HG03045 (cell line): ENCODE results near the gene RHEX.
"Not testable (repeated sequence)": the region's sequence is repeated elsewhere in the genome, so short reads cannot be mapped to it uniquely, and the experiment has no call there.

ENCODE experiments used
- ATAC-seq: cut with Tn5 transposase; IDR thresholded peaks from one replicate; pipeline ENCODE4 v1.9.1; 2021; ENCODE audit warnings: mild to moderate bottlenecking, moderate library complexity; ENCODE audit not compliant: unreplicated experiment

RHEX gene

GRCh38 chr1:206058289-206058926 lies 5.4 kb downstream of the RHEX start:
- ATAC-seq: not testable (repeated sequence)

GRCh38 chr1:206058927-206059292 lies 5.9 kb downstream of the RHEX start:
- ATAC-seq: no peak

- no peak for ATAC-seq
These were observed 6.5 kb downstream of the RHEX start for GRCh38 chr1:206059355-206059915.

GRCh38 chr1:206060844-206061243 lies 7.9 kb downstream of the RHEX start:
- no peak for ATAC-seq

- no peak for ATAC-seq
These were observed 9.5 kb downstream of the RHEX start for GRCh38 chr1:206062464-206062863.

- ATAC-seq: not testable (repeated sequence)
These were observed 11.0 kb downstream of the RHEX start for GRCh38 chr1:206064001-206064400.

GRCh38 chr1:206064501-206064900 lies 11.5 kb downstream of the RHEX start:
- not testable (repeated sequence) for ATAC-seq

- no peak for ATAC-seq
These were observed 12.7 kb downstream of the RHEX start for GRCh38 chr1:206065547-206066145.

GRCh38 chr1:206066479-206067171 lies 13.7 kb downstream of the RHEX start:
- peak; percentile 82 for ATAC-seq

GRCh38 chr1:206067486-206068227 lies 14.7 kb downstream of the RHEX start:
- ATAC-seq: no peak

GRCh38 chr1:206068314-206068713 lies 15.3 kb downstream of the RHEX start:
- ATAC-seq: no peak

- no peak for ATAC-seq
These were observed 17.8 kb downstream of the RHEX start for GRCh38 chr1:206070627-206071304.

- no peak for ATAC-seq
These were observed 21.9 kb downstream of the RHEX start for GRCh38 chr1:206074839-206075238.

- no peak for ATAC-seq
These were observed 23.1 kb downstream of the RHEX start for GRCh38 chr1:206075786-206076755.

- ATAC-seq: no peak
These were observed 26.2 kb downstream of the RHEX start for GRCh38 chr1:206079135-206079534.

GRCh38 chr1:206080026-206080820 lies 27.2 kb downstream of the RHEX start:
- ATAC-seq: no peak

GRCh38 chr1:206081856-206082255 lies 28.9 kb downstream of the RHEX start:
- ATAC-seq: no peak

GRCh38 chr1:206082831-206083695 lies 30.1 kb downstream of the RHEX start:
- no peak for ATAC-seq
